HepG2 (cell line): ENCODE results near the gene GSPT1. TPM values are rescaled to one million over a fixed set of nuclear protein-coding genes. Genes with fewer than 3 reads are reported as not detected.
A peak's percentile ranks its signal among the peaks of the same experiment; 100 is the strongest.

Experiments used
- DNMT3B ChIP-seq: conservative IDR thresholded peaks from 2 replicates; pipeline ENCODE4 v1.6.1; 2016; ENCODE audit warnings: missing biosample characterization, control low read depth
- ESRRA ChIP-seq: sonication (generic); formaldehyde crosslinking; IDR thresholded peaks from 2 replicates; pipeline ENCODE4 v1.5.1; 2020; ENCODE audit warnings: mild to moderate bottlenecking, low read depth, missing genetic modification reagents
- HDAC2 ChIP-seq: sonication (generic); formaldehyde crosslinking; IDR thresholded peaks from 2 replicates; pipeline ENCODE4 v1.4.0; 2020; ENCODE audit warnings: missing genetic modification reagents
- ISL2 ChIP-seq: sonication (generic); formaldehyde crosslinking; IDR thresholded peaks from 2 replicates; pipeline ENCODE4 v1.5.0; 2020; ENCODE audit warnings: missing genetic modification reagents
- NR2F1 ChIP-seq, 2 experiments: fragments of 450-650 bp in 1 of 2; formaldehyde crosslinking in 1 of 2; IDR thresholded peaks; 2 replicates each; pipeline versions ENCODE4 v1.5.0 to v1.6.1; 2016 to 2020; ENCODE audit warnings: mild to moderate bottlenecking in 1 of 2, missing compliant biosample characterization in 1 of 2, missing genetic modification reagents in 1 of 2, moderate library complexity in 1 of 2
- PAX8 ChIP-seq: sonication (generic); formaldehyde crosslinking; IDR thresholded peaks from 2 replicates; pipeline ENCODE4 v1.8.0; 2022; ENCODE audit warnings: mild to moderate bottlenecking, missing genetic modification reagents, borderline replicate concordance
- SIX4 ChIP-seq: sonication (generic); formaldehyde crosslinking; IDR thresholded peaks from 2 replicates; pipeline ENCODE4 v1.4.0; 2020; ENCODE audit warnings: missing genetic modification reagents
- THAP11 ChIP-seq: IDR thresholded peaks from 2 replicates; pipeline ENCODE4 v1.6.1; 2016; ENCODE audit warnings: missing biosample characterization, missing genetic modification reagents
- XRCC5 ChIP-seq: fragments of 200-400 bp; formaldehyde crosslinking; optimal IDR thresholded peaks from 2 replicates; pipeline ENCODE3; 2017; ENCODE audit warnings: mild to moderate bottlenecking, low read length
- ZNF264 ChIP-seq: sonication (generic); formaldehyde crosslinking; IDR thresholded peaks from 2 replicates; pipeline ENCODE4 v1.4.0; 2020; ENCODE audit warnings: missing genetic modification reagents
- ZNF383 ChIP-seq: sonication (generic); formaldehyde crosslinking; IDR thresholded peaks from 2 replicates; pipeline ENCODE4 v1.4.0; 2020; ENCODE audit warnings: missing genetic modification reagents, mild to moderate bottlenecking, borderline replicate concordance
- ZNF546 ChIP-seq: sonication (generic); formaldehyde crosslinking; conservative IDR thresholded peaks from 2 replicates; pipeline ENCODE4 v1.8.1; 2023; ENCODE audit warnings: mild to moderate bottlenecking, missing genetic modification reagents
- polyA plus RNA-seq, 8 experiments: library from polyadenylated mRNA; depleted of rRNA in 3 of 8; stranded (reverse) in 7 of 8; unstranded in 1 of 8; fragments of >200 nt; fragmentation: Illumina TruSeq in 4 of 8; extraction: Trizol in 4 of 8; gene quantifications; 2 replicates each; pipeline versions ENCODE4 v1.2.1 to v1.2.3, GENCODE V29; 2011 to 2016; ENCODE audit warnings: low read depth in 4 of 8, missing spikeins in 1 of 8, mixed read lengths in 1 of 8; ENCODE audit not compliant: insufficient read depth in 1 of 8
- total RNA-seq, 5 experiments: library from RNA; depleted of rRNA; stranded (reverse); fragments of >200 nt; fragmentation: Illumina TruSeq; extraction: Trizol; gene quantifications; 2 replicates each; pipeline ENCODE4 v1.2.3, GENCODE V29; 2016; ENCODE audit warnings: low read depth in 1 of 5
- TF ChIP-seq, protein P1 (sequence below): IDR thresholded peaks from 2 replicates; pipeline ENCODE4 v1.6.1; 2016; ENCODE audit warnings: low read depth
- TF ChIP-seq, protein P2 (sequence below): sonication (generic); formaldehyde crosslinking; IDR thresholded peaks from 2 replicates; pipeline ENCODE4 v1.4.0; 2020; ENCODE audit warnings: missing genetic modification reagents, borderline replicate concordance
- TF ChIP-seq, protein P3 (sequence below): sonication (generic); formaldehyde crosslinking; IDR thresholded peaks from 2 replicates; pipeline ENCODE4 v1.5.1; 2020; ENCODE audit warnings: mild to moderate bottlenecking, moderate library complexity, missing genetic modification reagents
- TF ChIP-seq, protein P4 (sequence below): sonication (generic); formaldehyde crosslinking; IDR thresholded peaks from 2 replicates; pipeline ENCODE4 v1.4.0; 2020; ENCODE audit warnings: mild to moderate bottlenecking, missing genetic modification reagents
- TF ChIP-seq, protein P5 (sequence below): sonication (generic); formaldehyde crosslinking; IDR thresholded peaks from 2 replicates; pipeline ENCODE4 v1.5.0; 2020; ENCODE audit warnings: mild to moderate bottlenecking, missing genetic modification reagents

Gene GSPT1
- total and polyA plus RNA-seq, 2 of the 13 experiments (the other 11 are each of a cell fraction or from before 2014, with no cell fraction given) = 120 to 316 TPM

DNA sequence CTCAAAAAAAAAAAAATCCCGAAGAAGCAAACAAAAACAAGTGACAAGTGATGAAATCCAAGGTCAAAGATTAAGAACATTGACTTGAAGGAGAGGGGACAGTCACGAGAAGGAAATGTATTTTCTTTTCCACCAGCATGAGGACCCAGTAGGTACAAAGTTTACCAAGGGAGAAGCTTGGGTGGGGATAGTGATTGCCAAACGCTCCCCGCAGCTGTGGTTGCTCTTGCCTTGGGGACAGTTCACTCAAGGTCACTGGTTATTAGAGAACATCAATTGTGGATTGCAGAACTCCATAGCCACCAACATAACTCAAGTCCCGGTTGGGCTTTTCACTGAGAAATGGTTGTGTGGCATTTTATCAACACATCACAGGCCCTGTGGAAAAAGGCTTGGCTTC, 91.4 kb downstream of the GSPT1 start (continued):
- TF ChIP-seq, protein P1, sequence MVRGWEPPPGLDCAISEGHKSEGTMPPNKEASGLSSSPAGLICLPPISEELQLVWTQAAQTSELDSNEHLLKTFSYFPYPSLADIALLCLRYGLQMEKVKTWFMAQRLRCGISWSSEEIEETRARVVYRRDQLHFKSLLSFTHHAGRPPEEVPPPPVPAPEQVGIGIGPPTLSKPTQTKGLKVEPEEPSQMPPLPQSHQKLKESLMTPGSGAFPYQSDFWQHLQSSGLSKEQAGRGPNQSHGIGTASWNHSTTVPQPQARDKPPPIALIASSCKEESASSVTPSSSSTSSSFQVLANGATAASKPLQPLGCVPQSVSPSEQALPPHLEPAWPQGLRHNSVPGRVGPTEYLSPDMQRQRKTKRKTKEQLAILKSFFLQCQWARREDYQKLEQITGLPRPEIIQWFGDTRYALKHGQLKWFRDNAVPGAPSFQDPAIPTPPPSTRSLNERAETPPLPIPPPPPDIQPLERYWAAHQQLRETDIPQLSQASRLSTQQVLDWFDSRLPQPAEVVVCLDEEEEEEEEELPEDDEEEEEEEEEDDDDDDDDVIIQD (CRISPR knock-in tag) = 0 out of 2 replicates have a peak, but pooled peaks have one; percentile 37
- 0 out of 2 replicates have a peak, but pooled peaks have one; percentile 42 for TF ChIP-seq ISL2
- TF ChIP-seq, protein P2, sequence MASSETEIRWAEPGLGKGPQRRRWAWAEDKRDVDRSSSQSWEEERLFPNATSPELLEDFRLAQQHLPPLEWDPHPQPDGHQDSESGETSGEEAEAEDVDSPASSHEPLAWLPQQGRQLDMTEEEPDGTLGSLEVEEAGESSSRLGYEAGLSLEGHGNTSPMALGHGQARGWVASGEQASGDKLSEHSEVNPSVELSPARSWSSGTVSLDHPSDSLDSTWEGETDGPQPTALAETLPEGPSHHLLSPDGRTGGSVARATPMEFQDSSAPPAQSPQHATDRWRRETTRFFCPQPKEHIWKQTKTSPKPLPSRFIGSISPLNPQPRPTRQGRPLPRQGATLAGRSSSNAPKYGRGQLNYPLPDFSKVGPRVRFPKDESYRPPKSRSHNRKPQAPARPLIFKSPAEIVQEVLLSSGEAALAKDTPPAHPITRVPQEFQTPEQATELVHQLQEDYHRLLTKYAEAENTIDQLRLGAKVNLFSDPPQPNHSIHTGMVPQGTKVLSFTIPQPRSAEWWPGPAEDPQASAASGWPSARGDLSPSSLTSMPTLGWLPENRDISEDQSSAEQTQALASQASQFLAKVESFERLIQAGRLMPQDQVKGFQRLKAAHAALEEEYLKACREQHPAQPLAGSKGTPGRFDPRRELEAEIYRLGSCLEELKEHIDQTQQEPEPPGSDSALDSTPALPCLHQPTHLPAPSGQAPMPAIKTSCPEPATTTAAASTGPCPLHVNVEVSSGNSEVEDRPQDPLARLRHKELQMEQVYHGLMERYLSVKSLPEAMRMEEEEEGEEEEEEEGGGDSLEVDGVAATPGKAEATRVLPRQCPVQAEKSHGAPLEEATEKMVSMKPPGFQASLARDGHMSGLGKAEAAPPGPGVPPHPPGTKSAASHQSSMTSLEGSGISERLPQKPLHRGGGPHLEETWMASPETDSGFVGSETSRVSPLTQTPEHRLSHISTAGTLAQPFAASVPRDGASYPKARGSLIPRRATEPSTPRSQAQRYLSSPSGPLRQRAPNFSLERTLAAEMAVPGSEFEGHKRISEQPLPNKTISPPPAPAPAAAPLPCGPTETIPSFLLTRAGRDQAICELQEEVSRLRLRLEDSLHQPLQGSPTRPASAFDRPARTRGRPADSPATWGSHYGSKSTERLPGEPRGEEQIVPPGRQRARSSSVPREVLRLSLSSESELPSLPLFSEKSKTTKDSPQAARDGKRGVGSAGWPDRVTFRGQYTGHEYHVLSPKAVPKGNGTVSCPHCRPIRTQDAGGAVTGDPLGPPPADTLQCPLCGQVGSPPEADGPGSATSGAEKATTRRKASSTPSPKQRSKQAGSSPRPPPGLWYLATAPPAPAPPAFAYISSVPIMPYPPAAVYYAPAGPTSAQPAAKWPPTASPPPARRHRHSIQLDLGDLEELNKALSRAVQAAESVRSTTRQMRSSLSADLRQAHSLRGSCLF (CRISPR knock-in tag) = no peak
- TF ChIP-seq ZNF264 (CRISPR knock-in tag) = no peak
- TF ChIP-seq, protein P3, sequence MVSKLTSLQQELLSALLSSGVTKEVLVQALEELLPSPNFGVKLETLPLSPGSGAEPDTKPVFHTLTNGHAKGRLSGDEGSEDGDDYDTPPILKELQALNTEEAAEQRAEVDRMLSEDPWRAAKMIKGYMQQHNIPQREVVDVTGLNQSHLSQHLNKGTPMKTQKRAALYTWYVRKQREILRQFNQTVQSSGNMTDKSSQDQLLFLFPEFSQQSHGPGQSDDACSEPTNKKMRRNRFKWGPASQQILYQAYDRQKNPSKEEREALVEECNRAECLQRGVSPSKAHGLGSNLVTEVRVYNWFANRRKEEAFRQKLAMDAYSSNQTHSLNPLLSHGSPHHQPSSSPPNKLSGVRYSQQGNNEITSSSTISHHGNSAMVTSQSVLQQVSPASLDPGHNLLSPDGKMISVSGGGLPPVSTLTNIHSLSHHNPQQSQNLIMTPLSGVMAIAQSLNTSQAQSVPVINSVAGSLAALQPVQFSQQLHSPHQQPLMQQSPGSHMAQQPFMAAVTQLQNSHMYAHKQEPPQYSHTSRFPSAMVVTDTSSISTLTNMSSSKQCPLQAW (CRISPR knock-in tag) = peak; percentile 36; the same call in 1 of the 2 replicates
- no peak; the same call in 1 of the 2 replicates for TF ChIP-seq SIX4 (CRISPR knock-in tag)
- TF ChIP-seq, protein P4, sequence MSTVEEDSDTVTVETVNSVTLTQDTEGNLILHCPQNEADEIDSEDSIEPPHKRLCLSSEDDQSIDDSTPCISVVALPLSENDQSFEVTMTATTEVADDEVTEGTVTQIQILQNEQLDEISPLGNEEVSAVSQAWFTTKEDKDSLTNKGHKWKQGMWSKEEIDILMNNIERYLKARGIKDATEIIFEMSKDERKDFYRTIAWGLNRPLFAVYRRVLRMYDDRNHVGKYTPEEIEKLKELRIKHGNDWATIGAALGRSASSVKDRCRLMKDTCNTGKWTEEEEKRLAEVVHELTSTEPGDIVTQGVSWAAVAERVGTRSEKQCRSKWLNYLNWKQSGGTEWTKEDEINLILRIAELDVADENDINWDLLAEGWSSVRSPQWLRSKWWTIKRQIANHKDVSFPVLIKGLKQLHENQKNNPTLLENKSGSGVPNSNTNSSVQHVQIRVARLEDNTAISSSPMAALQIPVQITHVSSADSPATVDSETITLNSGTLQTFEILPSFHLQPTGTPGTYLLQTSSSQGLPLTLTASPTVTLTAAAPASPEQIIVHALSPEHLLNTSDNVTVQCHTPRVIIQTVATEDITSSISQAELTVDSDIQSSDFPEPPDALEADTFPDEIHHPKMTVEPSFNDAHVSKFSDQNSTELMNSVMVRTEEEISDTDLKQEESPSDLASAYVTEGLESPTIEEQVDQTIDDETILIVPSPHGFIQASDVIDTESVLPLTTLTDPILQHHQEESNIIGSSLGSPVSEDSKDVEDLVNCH (CRISPR knock-in tag) = no peak
- no peak for TF ChIP-seq ZNF383
- peak in 1 of 2 experiments; percentile 49; a peak in 1 of 4 replicates for TF ChIP-seq NR2F1 (CRISPR knock-in tag; IDR thresholded peaks at IDR 0.05)
- peak; percentile 63; the same call in 1 of the 2 replicates for TF ChIP-seq ESRRA
- TF ChIP-seq, protein P5, sequence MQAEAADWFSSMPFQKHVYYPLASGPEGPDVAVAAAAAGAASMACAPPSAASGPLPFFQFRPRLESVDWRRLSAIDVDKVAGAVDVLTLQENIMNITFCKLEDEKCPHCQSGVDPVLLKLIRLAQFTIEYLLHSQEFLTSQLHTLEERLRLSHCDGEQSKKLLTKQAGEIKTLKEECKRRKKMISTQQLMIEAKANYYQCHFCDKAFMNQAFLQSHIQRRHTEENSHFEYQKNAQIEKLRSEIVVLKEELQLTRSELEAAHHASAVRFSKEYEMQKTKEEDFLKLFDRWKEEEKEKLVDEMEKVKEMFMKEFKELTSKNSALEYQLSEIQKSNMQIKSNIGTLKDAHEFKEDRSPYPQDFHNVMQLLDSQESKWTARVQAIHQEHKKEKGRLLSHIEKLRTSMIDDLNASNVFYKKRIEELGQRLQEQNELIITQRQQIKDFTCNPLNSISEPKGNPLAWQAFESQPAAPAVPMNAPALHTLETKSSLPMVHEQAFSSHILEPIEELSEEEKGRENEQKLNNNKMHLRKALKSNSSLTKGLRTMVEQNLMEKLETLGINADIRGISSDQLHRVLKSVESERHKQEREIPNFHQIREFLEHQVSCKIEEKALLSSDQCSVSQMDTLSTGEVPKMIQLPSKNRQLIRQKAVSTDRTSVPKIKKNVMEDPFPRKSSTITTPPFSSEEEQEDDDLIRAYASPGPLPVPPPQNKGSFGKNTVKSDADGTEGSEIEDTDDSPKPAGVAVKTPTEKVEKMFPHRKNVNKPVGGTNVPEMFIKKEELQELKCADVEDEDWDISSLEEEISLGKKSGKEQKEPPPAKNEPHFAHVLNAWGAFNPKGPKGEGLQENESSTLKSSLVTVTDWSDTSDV (CRISPR knock-in tag) = no peak
- no peak for TF ChIP-seq PAX8 (CRISPR knock-in tag)
- no peak for TF ChIP-seq DNMT3B
- TF ChIP-seq HDAC2 (CRISPR knock-in tag) = peak; percentile 70
- peak; percentile 50 for TF ChIP-seq XRCC5
- TF ChIP-seq THAP11 = 0 out of 2 replicates have a peak, but pooled peaks have one; percentile 25
- TF ChIP-seq ZNF546 = no peak
